Measurements from ENCODE around the gene KRABD2.

DNA sequence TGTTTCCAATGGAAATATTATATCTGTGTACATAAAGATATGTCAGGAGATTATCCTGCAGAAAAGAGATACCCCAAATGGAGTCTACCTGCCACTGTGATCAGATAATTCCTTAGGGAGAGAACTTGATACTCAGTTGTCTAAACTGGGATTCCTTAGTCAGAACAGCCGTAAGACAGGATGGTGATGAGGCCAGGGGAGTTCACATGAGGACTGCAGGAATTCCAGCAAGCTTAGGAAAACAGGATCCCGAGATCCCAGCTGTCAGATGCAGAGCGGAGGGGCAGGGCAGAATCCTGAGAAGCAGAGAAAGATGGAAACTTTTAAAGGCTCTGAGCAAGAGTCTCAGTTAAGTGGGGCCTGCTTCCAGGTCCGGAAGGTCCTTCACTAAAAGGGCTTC, 4.7 kb downstream of the KRABD2 start:
- TF ChIP-seq EGR1 (IDR thresholded peaks at IDR 0.05) (no peak), NFIC (IDR thresholded peaks at IDR 0.05) (no peak), RAD21 (IDR thresholded peaks at IDR 0.05; ENCODE audit: low read depth) (no peak), EP300 (IDR thresholded peaks at IDR 0.05; ENCODE audit: borderline replicate concordance) (no peak), TAF1 (IDR thresholded peaks at IDR 0.05; ENCODE audit: low read depth) (no peak), TEAD4 (IDR thresholded peaks at IDR 0.05) (no peak), CEBPB (IDR thresholded peaks at IDR 0.05) (no peak), CREB1 (IDR thresholded peaks at IDR 0.05; ENCODE audit: low read depth) (no peak), YY1 (IDR thresholded peaks at IDR 0.05; ENCODE audit: low read depth) (no peak)
- TF ChIP-seq, protein P1, sequence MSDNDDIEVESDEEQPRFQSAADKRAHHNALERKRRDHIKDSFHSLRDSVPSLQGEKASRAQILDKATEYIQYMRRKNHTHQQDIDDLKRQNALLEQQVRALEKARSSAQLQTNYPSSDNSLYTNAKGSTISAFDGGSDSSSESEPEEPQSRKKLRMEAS (IDR thresholded peaks at IDR 0.05): no peak
- TF ChIP-seq, protein P2, sequence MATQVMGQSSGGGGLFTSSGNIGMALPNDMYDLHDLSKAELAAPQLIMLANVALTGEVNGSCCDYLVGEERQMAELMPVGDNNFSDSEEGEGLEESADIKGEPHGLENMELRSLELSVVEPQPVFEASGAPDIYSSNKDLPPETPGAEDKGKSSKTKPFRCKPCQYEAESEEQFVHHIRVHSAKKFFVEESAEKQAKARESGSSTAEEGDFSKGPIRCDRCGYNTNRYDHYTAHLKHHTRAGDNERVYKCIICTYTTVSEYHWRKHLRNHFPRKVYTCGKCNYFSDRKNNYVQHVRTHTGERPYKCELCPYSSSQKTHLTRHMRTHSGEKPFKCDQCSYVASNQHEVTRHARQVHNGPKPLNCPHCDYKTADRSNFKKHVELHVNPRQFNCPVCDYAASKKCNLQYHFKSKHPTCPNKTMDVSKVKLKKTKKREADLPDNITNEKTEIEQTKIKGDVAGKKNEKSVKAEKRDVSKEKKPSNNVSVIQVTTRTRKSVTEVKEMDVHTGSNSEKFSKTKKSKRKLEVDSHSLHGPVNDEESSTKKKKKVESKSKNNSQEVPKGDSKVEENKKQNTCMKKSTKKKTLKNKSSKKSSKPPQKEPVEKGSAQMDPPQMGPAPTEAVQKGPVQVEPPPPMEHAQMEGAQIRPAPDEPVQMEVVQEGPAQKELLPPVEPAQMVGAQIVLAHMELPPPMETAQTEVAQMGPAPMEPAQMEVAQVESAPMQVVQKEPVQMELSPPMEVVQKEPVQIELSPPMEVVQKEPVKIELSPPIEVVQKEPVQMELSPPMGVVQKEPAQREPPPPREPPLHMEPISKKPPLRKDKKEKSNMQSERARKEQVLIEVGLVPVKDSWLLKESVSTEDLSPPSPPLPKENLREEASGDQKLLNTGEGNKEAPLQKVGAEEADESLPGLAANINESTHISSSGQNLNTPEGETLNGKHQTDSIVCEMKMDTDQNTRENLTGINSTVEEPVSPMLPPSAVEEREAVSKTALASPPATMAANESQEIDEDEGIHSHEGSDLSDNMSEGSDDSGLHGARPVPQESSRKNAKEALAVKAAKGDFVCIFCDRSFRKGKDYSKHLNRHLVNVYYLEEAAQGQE (IDR thresholded peaks at IDR 0.05; ENCODE audit: low read depth): no peak

All from Ishikawa (cell line).